Central memory CD4-positive, alpha-beta T cell (primary cell): ENCODE data around the gene ACP5.

Source experiments
- DNase-seq: peaks from one replicate; pipeline ENCODE4 v3.0.0; 2022

Gene ACP5

GRCh38 chr19:11547929-11548700 is 29.3 kb downstream of the ACP5 start:
- no peak for DNase-seq

GRCh38 chr19:11541238-11541637 is 36.2 kb downstream of the ACP5 start:
- DNase-seq, result no peak

GRCh38 chr19:11540645-11541044 is 36.8 kb downstream of the ACP5 start:
- no peak for DNase-seq

DNA sequence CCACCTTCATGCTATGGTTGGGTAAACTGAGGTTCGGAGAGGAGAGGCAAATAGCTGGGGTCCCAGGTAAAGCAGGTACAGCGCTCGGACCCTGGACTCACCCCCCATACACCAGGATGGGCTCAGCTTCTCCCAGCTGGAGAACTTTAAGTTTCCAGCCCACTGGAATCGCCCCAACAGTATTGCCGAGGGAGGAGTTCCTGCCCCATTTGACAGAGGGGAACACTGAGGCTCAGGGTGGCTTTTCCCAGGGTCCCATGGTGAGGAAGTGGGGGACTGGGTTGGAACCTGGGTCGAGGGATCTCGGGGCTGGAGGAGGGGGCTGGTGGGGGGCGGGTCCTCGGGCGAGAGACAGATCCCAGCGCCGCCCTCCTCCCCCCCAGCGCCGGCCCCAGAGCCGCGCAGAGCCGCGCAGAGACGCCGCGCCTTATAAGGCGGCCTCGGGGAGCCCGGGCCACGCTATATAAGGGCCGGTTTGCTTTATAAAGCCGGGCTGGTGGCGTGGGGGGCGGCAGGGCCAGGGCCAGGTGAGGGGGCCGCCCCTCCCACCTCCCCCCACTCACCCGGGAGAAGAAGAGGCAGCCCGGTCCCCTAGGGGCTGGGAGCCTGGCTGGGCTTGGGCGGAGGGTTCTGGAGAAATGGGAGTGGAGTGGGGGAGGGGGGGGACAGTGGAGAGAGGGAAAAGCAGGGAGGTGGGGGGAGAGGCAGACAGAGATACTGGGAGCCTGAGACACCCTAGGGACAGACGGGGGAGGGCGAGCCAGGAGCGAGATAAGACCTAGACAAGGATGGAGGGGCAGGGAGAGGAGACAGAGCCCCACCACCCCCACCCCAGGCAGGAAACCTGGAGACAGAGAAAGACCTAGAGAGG is 37.7 kb downstream of the ACP5 start:
- DNase-seq, result no peak

DNA sequence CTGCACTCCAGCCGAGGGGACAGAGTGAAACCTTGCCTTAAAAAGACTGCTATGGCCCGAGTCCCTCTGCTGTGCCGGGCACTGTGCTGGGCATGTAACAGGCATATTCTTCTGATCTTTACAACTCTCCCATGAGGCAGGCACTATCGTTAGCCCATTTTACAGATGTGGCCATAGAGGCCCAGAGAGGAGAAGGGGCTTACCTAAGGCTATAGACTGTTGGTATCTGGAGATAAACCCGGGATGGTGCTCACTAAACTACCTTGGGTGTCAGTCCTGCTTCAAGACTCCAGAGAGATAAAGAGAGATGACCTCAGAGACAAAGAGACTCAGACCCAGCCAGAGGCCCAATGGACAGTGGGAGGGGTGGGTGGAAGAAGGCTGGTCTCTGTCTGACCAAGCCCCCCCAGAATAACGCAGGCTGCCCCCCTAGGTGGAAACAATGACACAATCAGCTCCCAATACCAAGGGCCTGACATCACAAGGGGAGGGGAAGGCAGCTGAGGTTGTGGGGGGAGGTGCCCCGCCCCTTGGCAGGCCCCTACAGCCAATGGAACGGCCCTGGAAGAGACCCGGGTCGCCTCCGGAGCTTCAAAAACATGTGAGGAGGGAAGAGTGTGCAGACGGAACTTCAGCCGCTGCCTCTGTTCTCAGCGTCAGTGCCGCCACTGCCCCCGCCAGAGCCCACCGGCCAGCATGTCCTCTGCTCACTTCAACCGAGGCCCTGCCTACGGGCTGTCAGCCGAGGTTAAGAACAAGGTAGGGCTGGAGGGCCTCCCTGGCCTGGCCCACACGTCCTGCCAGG is 39.0 kb downstream of the ACP5 start, which contains the start of gene CNN1:
TSS of gene CNN1 (plus strand) at position 620 of the 805 bp plus-strand sequence. CDS start at position 697, 77 bp downstream.
- no peak for DNase-seq

GRCh38 chr19:11535792-11536595 is 41.5 kb downstream of the ACP5 start:
- peak; percentile 74 for DNase-seq

GRCh38 chr19:11534948-11535347 is 42.5 kb downstream of the ACP5 start:
- DNase-seq, result no peak

DNA sequence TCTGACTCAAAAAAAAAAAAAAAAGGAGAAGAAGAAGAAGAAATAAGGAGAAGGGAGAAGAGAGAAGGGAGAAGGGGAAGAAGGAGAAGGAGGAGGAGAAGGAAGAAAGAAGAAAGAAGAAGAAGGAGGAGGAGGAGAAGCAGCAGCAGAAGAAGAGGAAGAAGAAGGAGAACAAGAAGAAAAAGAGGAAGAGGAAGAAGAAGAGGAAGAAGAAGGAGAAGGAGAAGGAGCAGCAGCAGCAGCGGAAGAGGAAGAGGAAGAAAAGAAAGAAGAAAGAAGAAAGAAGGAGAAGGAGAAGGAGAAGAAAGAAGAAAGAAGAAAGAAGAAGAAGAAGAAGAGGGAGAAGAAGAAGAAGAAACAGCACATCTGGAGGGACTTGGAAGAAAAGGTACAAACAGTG is 42.9 kb downstream of the ACP5 start:
- DNase-seq, result no peak

DNA sequence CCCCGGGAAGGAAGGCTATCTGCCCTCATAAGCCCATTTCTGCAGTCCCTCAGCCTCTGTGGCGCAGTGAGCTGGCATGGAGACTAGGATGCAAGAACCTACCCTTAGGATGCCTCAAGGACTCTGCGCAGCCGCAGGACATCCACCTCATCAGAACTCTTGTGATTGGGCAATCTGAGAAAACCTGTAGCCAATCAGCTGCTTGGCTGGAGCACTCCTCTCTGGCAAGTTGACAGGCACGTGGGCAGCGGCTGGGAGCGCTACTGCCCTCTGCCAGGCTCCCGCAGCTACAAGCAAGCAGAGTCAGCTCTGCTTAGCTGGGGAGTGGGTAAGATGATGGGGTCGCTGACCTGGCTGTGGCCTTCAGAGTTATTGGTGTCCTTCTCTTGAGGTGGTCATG is 47.0 kb downstream of the ACP5 start:
- DNase-seq, result peak; percentile 9

GRCh38 chr19:11528551-11529341 is 48.7 kb downstream of the ACP5 start, which contains the start of gene ECSIT:
Gene ECSIT, minus strand, starts transcription at chr19:11529134. Its CDS starts 9,964 bp downstream, at chr19:11519170.
- peak; percentile 89 for DNase-seq
